ENCODE measurements around the gene ALPK3. TPM values are rescaled to one million over a fixed set of nuclear protein-coding genes. Genes with fewer than 3 reads are reported as not detected.

Gene ALPK3
- total RNA-seq, 2 donors from 2014 or later, result 51.0 to 99.0 TPM

DNA sequence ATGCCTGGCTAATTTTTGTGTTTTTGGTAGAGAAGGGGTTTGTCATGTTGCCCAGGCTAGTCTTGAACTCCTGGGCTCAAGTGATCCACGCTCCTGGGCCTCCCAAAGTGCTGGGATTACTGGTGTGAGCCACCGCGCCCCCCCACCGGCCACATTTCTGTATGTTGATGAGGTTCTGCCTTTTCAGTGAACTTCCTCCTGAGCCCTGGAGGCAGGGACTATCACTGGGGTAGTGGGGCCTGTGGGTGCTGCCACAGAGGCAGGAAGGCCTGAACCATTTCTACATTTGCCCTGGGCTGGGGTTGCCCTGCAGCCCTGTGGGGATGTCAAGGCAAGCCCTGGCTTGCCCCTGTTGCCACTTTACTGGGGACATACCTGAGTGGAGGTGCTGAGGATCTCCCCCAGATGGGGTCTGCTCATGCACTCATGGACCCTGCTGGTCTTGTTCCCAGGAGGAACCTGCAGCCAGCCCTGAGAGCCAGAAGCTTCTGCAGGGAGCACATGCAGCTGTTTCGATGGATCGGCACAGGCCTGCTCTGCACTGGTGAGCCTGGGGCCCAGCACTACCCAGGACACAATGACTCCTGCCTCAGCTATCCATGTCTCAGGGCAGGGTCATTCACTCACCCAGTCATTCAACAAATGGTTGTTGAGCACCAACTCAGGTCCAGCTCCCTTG is 73.0 kb downstream of the ALPK3 start:
- no peaks in the 10 kb centered on the region for H3K4me1 ChIP-seq
- no peak for DNase-seq (ENCODE audit: low spot score)
- no peaks in the 10 kb centered on the region for H3K36me3 ChIP-seq
- no peak overlapping the region for H3K4me3 ChIP-seq
- no peaks in the 10 kb centered on the region for H3K27me3 ChIP-seq
- TF ChIP-seq, protein P1, sequence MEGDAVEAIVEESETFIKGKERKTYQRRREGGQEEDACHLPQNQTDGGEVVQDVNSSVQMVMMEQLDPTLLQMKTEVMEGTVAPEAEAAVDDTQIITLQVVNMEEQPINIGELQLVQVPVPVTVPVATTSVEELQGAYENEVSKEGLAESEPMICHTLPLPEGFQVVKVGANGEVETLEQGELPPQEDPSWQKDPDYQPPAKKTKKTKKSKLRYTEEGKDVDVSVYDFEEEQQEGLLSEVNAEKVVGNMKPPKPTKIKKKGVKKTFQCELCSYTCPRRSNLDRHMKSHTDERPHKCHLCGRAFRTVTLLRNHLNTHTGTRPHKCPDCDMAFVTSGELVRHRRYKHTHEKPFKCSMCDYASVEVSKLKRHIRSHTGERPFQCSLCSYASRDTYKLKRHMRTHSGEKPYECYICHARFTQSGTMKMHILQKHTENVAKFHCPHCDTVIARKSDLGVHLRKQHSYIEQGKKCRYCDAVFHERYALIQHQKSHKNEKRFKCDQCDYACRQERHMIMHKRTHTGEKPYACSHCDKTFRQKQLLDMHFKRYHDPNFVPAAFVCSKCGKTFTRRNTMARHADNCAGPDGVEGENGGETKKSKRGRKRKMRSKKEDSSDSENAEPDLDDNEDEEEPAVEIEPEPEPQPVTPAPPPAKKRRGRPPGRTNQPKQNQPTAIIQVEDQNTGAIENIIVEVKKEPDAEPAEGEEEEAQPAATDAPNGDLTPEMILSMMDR (IDR thresholded peaks at IDR 0.05), result no peak
- H3K9me3 ChIP-seq, result no peaks in the 10 kb centered on the region
- H3K27ac ChIP-seq, result no peak overlapping the region

DNA sequence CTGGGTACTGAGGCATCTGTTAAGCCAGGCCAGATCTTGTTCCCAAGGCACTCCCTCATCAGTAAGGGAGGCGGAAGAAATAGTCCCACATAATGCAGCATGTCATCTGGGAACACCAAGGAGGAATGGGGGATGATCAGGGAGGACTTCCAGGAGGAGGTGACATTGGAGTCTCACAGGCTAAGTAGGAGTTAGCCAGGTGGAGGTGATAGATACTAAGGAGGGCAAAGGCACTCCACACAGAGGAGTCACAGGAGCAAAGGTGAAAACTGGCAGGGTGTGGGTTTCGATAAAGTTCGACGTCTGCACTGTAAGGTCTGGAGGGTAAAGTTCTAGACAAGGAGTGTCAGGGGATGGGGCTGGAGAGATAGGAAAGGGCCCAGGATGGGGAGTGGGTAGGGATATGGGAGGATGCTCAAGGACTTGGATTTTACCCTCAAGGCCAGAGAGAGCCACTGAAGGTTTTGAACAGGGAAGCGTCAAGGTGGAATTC is 73.6 kb downstream of the ALPK3 start:
- Histone ChIP-seq H3K36me3 (no peaks in the 10 kb centered on the region), H3K9me3 (no peaks in the 10 kb centered on the region), H3K4me3 (no peak overlapping the region), H3K27ac (no peak overlapping the region), H3K4me1 (no peaks in the 10 kb centered on the region), H3K27me3 (no peaks in the 10 kb centered on the region)
- DNase-seq (ENCODE audit: low spot score), result no peak
- TF ChIP-seq, protein P1 (IDR thresholded peaks at IDR 0.05), result no peak

DNA sequence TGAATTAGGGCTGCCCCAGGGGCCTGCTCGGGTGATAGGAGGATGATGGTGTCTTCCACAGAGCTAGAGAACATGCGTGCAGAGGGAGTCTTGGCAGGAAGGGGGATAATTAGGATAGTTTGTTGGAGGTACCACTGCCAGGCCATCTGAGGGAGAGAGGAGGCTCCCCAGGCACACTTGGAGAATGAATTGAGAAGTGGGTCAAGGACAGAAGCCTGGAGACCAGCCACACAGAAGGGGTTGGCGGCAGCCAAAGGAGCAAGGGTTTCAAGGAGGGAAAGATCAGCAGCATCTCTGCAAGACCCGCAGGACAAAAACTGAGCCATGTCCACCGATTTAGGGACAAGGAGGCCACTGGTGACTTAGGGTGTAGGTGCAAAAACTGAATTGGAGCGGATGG is 74.2 kb downstream of the ALPK3 start:
- H3K27me3 ChIP-seq, result no peaks in the 10 kb centered on the region
- TF ChIP-seq, protein P1 (IDR thresholded peaks at IDR 0.05), result no peak
- H3K36me3 ChIP-seq, result no peaks in the 10 kb centered on the region
- H3K4me1 ChIP-seq, result no peaks in the 10 kb centered on the region
- H3K27ac ChIP-seq, result no peak overlapping the region
- no peaks in the 10 kb centered on the region for H3K9me3 ChIP-seq
- DNase-seq (ENCODE audit: low spot score), result no peak
- H3K4me3 ChIP-seq, result no peak overlapping the region

DNA sequence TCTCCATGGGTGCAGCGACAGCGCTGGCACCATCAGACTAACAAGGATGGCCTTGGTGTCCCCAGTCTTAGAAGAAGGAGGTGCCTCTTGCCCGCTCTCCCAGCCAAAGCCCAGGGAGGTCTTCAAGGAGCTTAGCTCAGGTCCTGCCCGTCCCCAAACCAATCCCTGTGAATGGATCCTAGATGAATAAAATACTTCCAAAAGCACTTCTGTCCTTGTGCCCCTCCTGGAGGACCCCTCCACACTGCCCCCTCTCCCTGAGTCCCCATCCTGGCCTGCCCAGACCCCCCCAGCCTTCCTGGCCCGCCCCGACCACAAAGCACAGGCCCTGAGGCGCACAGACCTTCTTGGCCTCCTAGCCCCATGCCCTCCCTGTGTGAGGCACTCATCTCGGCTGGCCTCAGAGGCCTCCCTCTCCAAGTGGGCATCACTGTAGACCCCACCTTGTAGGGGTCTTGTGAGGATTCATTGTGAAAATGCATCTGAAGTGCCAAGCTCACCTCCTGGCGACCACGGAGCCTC is 75.7 kb downstream of the ALPK3 start:
- no peak for DNase-seq (ENCODE audit: low spot score)
- H3K36me3 ChIP-seq, result no peaks in the 10 kb centered on the region
- TF ChIP-seq, protein P1 (IDR thresholded peaks at IDR 0.05), result no peak
- H3K27ac ChIP-seq, result no peak overlapping the region
- no peaks in the 10 kb centered on the region for H3K9me3 ChIP-seq
- no peaks in the 10 kb centered on the region for H3K4me1 ChIP-seq
- no peaks in the 10 kb centered on the region for H3K27me3 ChIP-seq
- no peak overlapping the region for H3K4me3 ChIP-seq

DNA sequence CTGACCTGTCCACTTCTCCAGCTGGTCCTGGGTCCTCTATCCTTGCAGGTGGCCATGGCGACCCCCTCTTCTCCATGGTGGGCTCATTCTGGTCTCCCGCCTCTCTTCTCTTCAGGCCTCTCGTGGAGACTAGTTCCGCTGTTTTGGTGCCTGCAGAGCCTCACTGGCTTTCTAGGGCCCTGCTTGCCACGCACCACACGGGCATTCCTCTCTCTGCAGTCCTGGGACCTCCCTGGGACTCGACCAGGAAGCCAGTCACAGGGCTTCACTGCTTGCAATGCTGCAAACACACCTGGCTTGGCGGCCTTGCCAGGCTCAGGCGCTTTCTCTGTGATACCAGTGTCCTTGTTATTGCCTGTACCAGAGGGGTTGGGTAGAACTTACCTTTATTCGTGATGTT is 76.5 kb downstream of the ALPK3 start:
- no peak overlapping the region for H3K27ac ChIP-seq
- TF ChIP-seq, protein P1 (IDR thresholded peaks at IDR 0.05), result no peak
- H3K27me3 ChIP-seq, result no peaks in the 10 kb centered on the region
- H3K4me3 ChIP-seq, result no peak overlapping the region
- H3K9me3 ChIP-seq, result no peaks in the 10 kb centered on the region
- DNase-seq (ENCODE audit: low spot score), result no peak
- no peaks in the 10 kb centered on the region for H3K36me3 ChIP-seq
- no peaks in the 10 kb centered on the region for H3K4me1 ChIP-seq

Measured in right atrium auricular region (tissue), 2 donors.